Right atrium auricular region (tissue), 2 donors: Measurements from ENCODE around the gene GRM5. TPM values are rescaled to one million over a fixed set of nuclear protein-coding genes. Genes with fewer than 3 reads are reported as not detected.
"Not testable (repeated sequence)": the region's sequence is repeated elsewhere in the genome, so short reads cannot be mapped to it uniquely, and the experiment has no call there.

Experiments
- DNase-seq: peaks from one replicate; pipeline ENCODE4 v3.0.0-alpha.2; 2019; ENCODE audit warnings: low spot score
- H3K27ac ChIP-seq, 2 donors: fragments of 200-600 bp; sonication (generic); 1 replicate in 1 of 2; 2 replicates in 1 of 2; pipeline ENCODE4 v1.5.1; 2016 to 2019
- H3K27me3 ChIP-seq, 2 donors: fragments of 200-600 bp; sonication (generic); one replicate each; pipeline versions ENCODE4 v1.5.1 to v1.6.0; 2017 to 2019
- H3K36me3 ChIP-seq: fragments of 200-600 bp; sonication (generic); one replicate; pipeline ENCODE4 v1.5.1; 2016
- H3K4me1 ChIP-seq, 2 donors: fragments of 200-600 bp; sonication (generic); one replicate each; pipeline versions ENCODE4 v1.5.1 to v1.6.0; 2017 to 2019
- H3K4me3 ChIP-seq, 2 donors: fragments of 200-600 bp; sonication (generic); 1 replicate in 1 of 2; 2 replicates in 1 of 2; pipeline ENCODE4 v1.5.1; 2017 to 2019; ENCODE audit warnings: mild to moderate bottlenecking in 1 of 2, moderate library complexity in 1 of 2
- H3K9me3 ChIP-seq, 2 donors: fragments of 200-600 bp; sonication (generic); one replicate each; pipeline ENCODE4 v1.5.1; 2019
- CTCF ChIP-seq, 2 donors: fragments of 200-600 bp; sonication (generic); IDR thresholded peaks; one replicate each; pipeline ENCODE4 v1.5.1; 2019; ENCODE audit warnings: antibody characterized with exemption in 2 of 2
- total RNA-seq, 2 donors: library from RNA; depleted of rRNA; stranded (reverse); fragments of >200 nt; gene quantifications; one replicate each; pipeline ENCODE4 v1.1.0, GENCODE V29; 2016

The GRM5 gene
- total RNA-seq, 2 donors from 2014 or later: not detected

DNA sequence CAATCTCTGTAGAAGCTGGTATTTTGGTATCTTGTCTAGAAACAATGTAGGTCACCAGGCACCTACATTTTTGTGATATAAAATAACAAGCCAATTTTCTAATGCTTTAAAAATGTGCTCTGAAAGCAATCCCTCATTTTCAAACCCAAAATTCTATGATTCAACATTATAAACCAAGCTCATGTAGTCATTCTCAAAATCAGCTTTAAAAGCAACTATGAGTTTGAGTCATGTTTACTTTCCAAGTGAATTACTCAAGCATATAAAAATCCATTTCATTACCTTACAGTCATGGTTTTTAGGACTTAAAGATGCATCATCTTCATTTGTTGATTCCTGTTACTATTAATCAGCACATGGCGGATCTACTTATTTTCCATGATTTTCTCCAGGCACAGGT is 216.4 kb downstream of the GRM5 start:
- Histone ChIP-seq H3K9me3 (no peaks in the 10 kb centered on the region), H3K4me3 (no peak overlapping the region), H3K27me3 (no peaks in the 10 kb centered on the region), H3K36me3 (no peaks in the 10 kb centered on the region), H3K27ac (no peak overlapping the region), H3K4me1 (no peaks in the 10 kb centered on the region)
- TF ChIP-seq CTCF (IDR thresholded peaks at IDR 0.05): no peak
- no peak for DNase-seq

GRCh38 chr11:88846266-88846665 is 219.5 kb downstream of the GRM5 start:
- H3K27me3 ChIP-seq, H3K9me3 ChIP-seq, H3K27ac ChIP-seq, H3K4me3 ChIP-seq, H3K4me1 ChIP-seq, DNase-seq, H3K36me3 ChIP-seq: not testable (repeated sequence)

GRCh38 chr11:88844941-88845340 is 220.8 kb downstream of the GRM5 start:
- DNase-seq, H3K36me3 ChIP-seq, H3K9me3 ChIP-seq, H3K4me3 ChIP-seq, H3K27ac ChIP-seq, H3K27me3 ChIP-seq, H3K4me1 ChIP-seq: not testable (repeated sequence)

DNA sequence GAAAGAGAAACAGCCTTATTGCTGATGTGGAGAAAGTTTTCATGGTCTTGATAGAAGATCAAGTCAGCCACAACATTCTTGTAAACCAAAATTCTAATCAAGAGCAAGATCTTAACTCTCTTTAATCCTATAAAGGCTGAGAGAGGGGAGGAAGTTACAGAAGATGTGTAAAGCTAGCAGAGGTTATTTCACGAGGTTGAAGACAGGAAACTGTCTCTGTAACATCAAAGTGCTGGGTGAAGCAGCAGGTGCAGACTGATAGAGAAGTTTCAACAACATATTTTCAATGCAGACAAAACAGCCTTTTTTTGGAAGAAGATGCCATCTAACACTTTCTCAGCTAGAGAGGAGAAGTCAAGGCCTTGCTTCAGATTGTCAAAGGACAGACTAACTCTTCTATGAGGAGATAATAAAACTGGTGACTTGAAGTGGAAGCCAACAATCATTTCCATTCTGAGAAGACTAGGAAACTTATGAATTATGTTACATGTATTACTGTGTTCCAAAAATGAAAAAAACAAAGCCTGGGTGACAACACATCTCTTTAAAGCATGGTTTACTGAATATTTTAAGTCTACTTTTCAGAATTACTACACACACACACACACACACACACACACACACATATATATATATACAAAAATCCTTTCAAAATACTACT is 221.9 kb downstream of the GRM5 start:
- H3K4me3 ChIP-seq, H3K36me3 ChIP-seq, H3K9me3 ChIP-seq, DNase-seq, H3K27me3 ChIP-seq, H3K4me1 ChIP-seq, H3K27ac ChIP-seq: not testable (repeated sequence)

- not testable (repeated sequence) for DNase-seq, H3K4me1 ChIP-seq, H3K27ac ChIP-seq, H3K4me3 ChIP-seq, H3K27me3 ChIP-seq, H3K36me3 ChIP-seq, H3K9me3 ChIP-seq
Measured at GRCh38 chr11:88838139-88838538, 227.6 kb downstream of the GRM5 start.

GRCh38 chr11:88835709-88836108 is 230.1 kb downstream of the GRM5 start:
- H3K9me3 ChIP-seq, H3K4me3 ChIP-seq, DNase-seq, H3K4me1 ChIP-seq, H3K27ac ChIP-seq, H3K36me3 ChIP-seq, H3K27me3 ChIP-seq: not testable (repeated sequence)

GRCh38 chr11:88831303-88831890 is 234.4 kb downstream of the GRM5 start:
- Histone ChIP-seq H3K4me3 (no peak overlapping the region), H3K27ac (no peak overlapping the region), H3K36me3 (no peaks in the 10 kb centered on the region), H3K9me3 (no peaks in the 10 kb centered on the region), H3K27me3 (no peaks in the 10 kb centered on the region), H3K4me1 (no peaks in the 10 kb centered on the region)
- TF ChIP-seq CTCF (IDR thresholded peaks at IDR 0.05): no peak
- no peak for DNase-seq

DNA sequence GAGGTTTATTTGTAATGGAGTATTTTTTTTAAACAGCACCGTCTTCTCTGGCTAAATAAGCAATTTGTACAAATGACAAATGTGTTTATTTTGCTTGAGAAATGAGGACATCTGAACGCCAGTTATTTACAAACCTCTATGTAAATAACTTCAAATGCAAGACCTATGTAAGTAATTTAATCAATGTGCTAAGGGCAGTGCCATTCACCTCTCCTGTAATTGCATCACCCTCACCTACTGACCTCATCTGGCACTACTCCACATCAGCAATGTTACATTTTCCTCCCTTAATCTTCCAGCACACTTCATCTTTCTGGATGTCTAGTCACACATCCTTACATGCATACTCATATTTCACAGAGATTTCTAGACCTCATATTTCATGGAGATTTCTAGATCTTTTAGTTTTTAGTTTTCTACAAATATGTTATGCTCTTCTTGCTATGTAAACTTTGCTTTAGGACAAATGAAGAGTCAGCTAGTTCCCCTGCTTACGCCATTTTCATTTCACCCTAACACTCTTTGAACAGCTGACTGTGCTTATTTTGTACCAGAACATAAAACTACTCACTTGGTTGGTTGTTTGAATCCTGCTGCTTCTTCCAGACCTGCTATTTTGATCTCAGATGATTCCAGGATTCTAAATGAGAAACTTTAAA is 238.6 kb downstream of the GRM5 start:
- H3K27me3 ChIP-seq: no peaks in the 10 kb centered on the region
- no peak for TF ChIP-seq CTCF (IDR thresholded peaks at IDR 0.05)
- no peak for DNase-seq

More for the DNA sequence above, 238.6 kb downstream of the GRM5 start:
- Histone ChIP-seq H3K4me3 (no peak overlapping the region), H3K9me3 (no peaks in the 10 kb centered on the region), H3K36me3 (no peaks in the 10 kb centered on the region), H3K4me1 (no peaks in the 10 kb centered on the region), H3K27ac (no peak overlapping the region)
